CD4-positive, alpha-beta T cell treated with Interleukin-4 for 1 hour (primary cell): ENCODE measurements around the gene NIF3L1.
"Not testable (repeated sequence)": the region's sequence is repeated elsewhere in the genome, so short reads cannot be mapped to it uniquely, and the experiment has no call there.

Source experiments
- DNase-seq, 2 donors: peaks; one replicate each; pipeline ENCODE4 v3.0.0-alpha.2; 2020 to 2022

The NIF3L1 gene

DNA sequence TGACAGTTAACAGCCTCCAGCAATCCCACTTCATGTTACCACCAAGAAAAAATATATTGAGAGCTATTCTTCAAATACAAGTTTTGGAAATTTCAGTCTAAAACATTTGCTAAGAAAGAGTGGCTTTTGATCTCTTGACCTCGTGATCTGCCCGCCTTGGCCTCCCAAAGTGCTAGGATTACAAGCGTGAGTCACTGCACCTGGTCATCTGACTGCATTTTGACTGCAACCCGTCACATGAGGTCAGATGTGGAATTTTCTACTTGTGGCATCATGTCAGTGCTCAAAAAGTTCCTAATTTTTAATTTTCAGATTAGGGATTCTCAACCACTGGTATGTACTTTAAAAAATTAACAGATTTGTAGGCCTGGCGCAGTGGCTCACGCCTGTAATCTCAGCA, 15.6 kb upstream of the NIF3L1 start:
- DNase-seq, result no peak

DNA sequence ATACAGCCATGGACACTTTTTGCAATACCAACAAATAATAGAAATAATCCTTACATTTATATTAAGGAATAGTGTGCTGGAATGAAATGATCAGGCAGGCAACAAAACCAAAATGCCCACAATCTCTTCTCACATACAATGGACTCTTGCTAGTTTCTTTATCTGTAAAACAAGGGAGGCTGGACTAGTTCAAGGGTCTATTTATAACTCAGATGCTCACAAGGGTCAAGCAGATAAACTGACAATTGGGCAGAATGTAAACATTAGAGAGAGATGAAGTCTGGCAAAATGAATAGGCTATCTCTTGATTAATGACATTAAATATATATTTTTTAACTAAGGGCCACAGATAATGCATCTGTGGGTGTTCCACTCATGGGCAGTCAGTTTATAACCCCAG, 11.7 kb upstream of the NIF3L1 start:
- no peak for DNase-seq

DNA sequence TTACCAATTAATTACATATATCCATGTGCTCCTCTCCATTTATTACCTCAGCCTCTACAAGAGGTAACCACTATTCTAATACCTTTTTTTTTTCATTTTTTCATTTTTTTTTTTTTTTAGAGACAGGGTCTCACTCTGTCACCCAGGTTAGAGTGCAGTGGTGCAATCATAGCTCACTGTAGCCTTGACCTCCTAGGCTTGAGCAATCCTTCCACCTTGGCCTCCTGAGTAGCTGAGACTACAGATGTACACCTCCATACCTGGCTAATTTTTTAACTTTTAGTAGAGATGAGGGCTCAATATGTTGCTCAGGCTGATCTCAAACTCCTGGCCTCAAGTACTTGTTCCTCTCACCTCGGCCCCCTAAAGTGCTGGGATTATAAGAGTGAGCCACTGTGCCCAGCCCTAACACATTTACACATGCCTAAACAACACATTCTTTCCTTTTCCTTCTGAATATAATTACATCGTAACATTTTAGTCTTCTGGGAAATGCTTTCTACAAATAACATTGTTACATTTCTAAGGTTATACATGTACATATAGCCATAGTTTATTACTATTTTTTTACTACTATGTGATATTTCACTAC, 10.8 kb upstream of the NIF3L1 start:
- no peak for DNase-seq

DNA sequence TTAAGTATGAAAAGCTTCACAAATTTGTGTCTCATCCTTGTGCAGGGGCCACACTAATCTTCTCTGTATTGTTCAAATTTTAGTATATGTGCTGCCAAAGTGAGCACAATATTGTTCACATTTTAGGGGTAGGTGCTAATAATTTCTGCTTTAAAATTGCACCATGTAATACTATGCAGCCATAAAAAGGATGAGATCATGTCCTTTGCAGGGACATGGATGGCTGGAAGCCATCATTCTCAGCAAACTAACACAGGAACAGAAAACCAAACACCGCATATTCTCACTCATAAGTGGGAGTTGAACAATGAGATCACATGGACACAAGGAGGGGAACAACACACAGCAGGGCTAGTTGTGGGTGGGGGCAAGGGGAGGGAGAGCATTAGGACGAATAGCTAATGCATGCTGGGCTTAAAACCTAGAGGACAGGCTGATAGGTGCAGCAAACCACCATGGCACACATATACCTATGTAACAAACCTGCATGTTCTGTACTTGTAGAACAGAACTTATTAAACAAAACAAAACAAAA, 7.4 kb upstream of the NIF3L1 start:
- DNase-seq, result not testable (repeated sequence)

DNA sequence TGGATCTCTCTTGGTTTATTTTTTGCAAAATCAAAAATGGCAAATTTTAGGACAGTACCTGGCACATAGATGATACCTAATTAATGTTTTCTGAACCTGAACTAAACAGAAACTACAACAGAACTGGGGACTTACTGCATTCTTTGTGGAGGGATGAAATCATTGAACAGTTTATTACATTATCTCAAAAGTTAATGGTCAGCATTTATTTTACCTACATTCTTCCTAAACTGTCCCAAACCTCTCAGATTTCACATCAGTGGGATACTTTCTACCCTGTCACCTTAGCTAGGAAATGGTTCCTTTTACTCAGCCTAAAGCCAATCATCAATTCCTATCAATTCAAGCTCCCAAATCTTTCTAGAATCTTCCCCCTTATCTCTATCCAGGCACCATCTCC, 10.3 kb downstream of the NIF3L1 start:
- no peak for DNase-seq

DNA sequence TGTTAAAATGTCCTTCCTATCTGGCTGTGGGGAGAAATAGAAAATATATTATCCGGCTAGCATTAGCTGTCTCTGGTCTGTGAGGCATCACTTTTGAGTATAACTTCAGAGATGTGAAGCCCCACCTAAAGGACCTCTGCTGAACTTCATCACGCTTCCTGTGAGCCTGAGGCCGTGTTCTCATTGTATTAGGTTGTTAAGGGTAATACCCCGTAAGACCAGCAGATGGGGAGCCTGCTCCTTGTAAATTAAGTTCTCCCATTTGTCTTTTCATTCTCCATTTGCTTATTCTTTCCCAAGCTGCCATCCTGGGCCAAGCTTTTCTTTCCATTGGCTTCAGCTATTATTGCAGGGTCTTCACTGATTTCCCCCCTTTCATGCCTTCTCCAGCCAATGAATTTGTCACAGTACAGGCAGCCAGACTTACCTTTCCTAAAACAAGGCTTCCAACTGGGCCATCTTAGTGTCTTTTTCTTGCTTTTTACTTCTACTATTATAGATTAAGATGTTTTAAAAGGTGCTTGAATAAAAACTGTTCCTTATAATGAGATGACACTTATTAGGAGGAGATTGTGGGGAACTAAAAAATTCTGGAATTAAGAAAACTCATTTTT, 12.4 kb downstream of the NIF3L1 start:
- peak; percentile 83 to 88 for DNase-seq

DNA sequence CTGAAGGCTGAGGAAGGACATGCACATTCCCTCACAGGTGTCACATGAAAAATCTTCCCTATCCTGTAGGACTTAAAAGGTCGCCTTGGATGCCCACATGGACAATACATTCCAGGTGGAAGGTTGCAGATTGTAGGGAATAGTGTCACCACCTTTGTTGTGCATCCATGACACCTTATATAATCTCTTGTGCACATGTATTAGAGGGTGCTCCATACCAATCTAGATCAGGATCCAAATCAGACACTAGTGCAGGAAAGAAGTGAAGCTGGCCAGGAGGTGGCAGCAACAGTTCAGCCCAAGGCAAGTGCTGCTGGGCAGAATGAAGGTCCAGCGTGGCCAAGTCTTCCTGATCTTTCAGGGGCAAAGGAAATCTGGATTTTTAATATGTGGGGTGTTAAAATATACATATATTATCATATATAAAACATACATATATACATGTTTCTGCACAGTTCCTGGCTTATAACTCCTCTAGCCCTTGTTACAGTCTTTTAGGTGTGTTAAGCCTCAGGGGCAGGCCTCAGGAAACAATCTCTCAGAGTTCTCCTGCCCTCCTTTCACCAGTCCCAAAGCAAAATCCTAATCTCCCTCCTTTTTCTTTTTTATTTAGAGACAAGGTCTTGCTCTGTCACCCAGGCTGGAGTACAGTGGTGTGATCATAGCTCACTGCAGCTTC, 16.6 kb downstream of the NIF3L1 start:
- DNase-seq, result peak; percentile 54 to 58

DNA sequence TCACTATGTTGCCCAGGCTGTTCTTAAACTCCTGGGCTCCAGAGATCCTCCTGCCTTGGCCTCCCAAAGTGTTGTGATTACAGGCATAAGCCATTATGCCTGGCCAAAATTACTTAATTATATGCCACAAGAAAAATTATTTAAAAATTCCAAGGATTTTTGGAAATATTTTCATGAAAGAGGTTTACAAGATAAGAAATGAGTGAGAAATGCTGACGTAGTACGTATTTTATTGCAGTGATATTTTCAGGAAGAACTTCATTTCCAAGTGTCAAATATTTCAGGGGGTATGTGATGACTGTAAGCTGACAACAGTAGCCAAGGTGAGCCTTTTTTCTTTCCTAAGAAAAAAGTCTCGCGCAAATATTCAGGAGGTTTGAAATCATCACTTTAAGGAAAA, 20.8 kb downstream of the NIF3L1 start:
- no peak for DNase-seq

DNA sequence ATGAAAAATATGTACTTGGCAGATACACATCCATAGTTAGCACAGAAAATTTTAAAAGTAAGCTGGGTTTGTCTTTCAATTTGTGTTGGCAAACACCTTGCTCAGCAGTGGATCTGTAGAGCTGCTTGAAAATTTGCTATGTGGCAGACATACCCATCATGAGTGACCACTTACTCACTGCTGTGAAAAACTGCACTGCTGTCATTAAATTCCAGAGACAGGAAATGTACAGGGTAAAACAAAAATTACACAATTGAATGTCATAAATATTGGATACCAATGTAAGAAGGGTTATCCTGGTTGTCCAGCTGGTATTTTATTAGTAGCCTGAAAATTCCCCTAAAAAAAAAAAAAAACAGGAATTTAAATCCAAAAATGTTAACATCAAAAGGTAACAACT, 24.5 kb downstream of the NIF3L1 start:
- no peak for DNase-seq

DNA sequence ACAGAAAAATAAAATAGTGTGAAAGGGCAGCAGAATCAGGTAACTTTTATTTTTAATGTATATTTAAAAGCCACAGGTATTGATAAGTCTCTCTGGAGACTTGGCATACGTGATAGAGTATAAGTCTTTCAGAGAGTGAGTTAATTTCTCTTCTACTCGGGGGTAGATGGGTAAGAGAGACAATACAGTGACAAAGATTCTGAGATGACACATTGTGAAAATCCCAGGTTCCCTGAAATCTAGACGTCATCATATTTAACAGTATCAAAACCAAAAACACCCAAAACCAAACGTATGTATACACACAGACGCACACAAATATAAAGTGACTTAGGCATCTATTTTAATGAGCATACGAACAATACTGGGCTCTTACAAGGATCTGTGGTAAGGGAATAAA, 33.3 kb downstream of the NIF3L1 start:
- DNase-seq, result no peak

DNA sequence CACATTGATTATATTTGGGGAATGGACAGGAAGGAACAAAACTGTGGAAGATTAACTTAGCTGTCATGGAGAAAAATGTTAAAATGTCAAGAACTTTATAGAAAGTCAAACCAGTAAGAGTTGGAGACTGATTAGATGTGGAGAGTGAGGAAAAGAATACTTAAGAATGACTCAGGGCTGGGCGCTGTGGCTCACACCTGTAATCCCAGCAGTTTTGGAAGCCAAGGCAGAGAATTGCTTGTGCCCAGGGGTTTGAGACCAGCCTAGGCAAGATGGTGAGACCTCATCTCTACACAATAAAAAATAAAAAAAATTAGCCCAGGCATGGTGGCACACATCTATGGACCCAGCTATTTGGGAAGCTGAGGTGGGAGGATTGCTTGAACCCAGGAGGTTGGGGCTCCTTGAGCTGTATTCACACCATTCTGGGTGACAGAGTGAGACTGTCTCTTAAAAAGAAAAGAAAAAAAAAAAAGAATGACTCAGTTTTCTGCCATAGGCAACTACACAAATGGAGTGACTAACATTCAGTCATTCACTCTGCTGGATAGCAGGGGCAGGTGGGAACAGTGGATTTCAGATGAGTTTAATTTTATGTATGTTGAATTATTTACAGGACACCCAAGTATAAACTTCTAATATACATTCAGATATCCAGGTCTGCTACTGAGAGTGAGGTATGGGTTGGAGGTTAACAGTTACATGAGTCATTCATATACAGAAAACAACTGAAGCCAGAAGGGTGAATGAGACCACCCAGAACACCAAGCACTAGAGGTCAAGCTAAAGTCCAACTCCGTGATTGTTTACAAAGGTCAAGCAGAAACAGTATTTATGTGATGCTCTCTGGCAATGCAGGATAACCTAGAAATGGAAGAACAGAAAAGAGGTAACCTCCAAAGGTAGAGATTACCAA, 40.4 kb downstream of the NIF3L1 start:
- DNase-seq, result no peak

DNA sequence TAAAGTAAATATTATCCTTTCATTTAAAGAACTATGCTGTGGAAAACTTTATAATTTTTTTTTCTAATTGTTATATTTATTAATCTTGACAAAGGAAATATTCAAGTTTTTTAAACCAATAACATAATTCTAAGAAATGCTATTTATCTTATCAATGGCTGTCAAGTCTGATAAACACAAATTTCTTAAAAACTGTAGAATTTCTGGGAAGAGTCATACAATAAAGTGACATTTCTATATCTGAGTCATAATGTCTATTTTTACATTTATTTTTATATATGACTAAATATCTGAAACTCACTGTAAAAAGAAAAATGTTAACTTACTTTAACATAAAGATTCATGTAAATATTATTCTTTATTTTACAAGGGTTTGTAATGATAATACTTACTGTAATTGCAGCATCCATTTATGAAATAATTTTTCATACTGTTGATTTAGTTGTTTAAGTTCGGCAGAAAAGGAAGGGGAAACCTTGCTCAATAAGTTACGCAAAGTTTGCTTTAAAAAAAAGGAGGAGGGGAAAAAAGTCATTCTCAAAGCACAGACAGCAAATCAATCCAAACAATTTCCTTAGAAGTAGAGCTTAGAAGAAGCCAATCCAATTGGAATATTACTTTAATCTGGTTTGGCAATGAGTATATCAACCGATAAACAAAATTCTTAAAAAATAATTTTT, 41.9 kb downstream of the NIF3L1 start:
- no peak for DNase-seq

DNA sequence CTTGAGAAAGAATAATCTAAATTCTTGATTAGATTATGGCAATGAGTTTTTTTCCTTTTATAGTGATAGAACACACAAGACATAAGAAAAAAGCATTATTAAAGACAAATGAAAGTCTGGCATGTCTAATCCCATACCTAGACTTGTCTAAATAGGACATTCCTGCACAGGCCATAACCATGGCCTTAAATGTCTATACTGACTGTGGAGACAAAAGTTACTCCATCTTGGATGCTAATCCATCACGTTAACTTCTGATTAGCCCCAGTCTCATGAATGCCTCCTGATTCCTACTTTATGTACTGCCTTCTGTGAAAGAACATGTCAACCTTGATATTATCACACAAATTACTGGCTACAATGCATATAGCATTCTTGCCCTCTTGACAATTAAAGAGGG, 50.7 kb downstream of the NIF3L1 start:
- no peak for DNase-seq

DNA sequence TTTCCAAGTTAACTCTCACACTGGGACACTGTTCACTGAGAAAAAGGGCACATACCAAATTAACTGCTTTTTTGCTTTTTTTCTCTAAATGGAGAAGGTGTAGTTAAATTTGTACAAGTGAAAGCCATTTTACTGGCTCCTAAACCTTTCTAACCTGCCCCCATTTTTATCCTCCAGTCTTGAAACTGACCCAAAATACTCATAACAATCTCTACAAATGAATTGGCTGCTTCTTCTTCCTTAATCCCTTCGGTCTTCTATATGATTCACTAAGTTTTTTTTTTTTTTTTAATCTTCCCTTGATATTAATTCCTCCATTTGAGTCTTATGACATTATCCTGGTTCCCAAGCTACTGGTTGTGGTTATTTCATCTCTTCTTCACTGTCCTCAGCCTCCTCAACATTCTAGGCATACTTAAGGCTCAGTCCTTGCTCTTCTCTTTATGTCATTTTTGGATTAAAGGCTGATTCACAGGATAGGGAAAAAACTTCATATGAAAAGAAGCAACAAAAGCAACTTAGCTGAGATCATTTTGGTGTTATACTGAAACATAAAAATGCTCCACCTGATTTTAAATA, 54.4 kb downstream of the NIF3L1 start:
- no peak for DNase-seq

DNA sequence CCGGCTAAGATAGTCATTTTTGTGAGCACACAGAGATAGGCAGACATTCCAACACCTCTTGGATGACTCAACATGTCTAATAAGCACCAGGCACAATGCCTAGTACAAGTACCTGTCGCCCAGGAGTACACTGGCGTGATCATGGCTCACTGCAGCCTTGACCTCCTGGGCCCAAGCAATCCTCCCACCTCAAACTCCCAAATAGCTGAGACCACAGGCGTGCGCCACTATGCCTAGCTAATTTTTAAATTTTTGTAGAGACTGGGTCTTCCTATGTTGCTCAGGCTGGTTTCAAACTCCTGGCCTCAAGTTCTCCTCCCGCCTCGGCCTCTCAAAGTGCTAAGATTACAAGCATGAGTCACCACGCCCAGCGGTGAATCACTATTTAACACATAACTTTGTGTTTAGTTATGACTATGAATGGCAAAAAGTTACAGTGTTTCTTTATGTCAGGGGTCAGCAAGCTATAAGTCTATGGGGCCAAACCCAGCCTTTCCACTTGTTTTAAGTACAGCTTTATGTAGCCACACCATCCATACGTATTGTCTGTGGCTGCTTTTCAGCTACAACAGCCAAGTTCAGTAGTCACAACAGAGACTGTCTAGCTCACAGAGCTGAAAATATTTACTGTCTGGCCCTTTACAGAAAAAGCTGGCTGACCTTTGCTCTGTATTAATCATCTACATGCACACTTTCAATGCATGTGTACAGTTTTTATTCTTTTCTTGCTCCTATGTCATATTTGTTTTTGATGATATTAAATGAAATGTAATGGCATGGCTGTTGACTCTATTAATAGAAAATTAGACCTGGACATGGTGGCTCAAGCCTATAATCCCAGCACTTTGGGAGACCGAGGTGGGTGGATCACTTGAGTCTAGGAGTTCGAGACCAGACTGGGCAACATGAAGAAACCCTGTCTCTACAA, 55.6 kb downstream of the NIF3L1 start:
- DNase-seq, result no peak

DNA sequence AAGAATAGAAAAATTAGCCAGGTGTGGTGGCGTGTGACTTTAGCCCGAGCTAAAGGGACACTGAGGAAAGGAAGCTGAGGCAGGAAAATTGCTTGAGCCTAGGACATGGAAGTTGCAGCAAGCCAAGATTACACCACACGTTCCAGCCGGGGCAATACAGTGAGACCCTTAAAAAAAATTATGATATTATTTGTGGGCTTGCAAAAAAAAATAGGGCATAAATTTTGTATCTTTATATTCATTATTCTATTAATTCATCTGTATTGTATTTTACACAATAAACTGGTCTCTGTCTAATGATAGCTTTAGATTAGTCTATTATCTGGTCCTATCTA, 56.2 kb downstream of the NIF3L1 start:
- DNase-seq, result no peak

DNA sequence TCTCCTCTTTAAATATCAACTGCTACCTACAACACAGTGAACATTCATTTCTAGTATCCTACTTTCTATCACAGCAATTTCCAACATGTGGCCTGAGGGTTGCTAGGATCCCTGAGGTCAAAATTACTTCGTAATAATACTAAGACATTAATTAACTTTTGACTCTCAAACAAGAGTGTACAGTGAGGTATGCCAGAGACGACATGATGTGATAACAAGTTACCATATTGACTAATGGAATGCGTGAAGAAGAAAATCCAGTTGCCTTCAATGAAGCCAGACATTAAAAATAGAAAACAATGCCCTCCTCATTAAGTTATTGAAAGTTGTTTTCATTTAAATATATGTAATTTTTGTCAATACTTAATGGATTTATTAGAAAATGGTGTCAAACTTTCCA, 61.2 kb downstream of the NIF3L1 start:
- DNase-seq, result no peak
